ENCODE data around the gene ZNF385C.

The ZNF385C gene

GRCh38 chr17:42106009-42106408 lies 7.7 kb upstream of the ZNF385C start:
- no peak for FAIRE-seq

DNA sequence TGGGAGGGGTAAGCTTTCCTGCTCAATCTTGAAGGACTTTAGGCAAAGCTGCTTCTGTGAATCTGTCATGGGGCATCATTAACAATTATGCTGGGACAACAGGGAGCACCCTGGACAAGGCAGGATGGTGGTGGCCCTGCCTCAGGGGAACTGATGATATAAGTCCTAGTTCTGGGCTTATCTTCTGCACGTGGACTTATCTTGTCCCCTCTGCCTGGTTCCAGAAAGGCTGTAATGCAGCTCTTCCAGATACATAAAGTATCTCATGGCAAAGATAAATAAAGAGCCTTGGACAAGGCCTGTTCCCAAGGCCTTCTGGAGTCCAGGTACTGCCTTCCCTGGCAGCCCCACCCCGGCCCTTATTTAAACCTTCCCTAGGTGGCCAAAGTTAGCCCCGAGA lies 6.0 kb upstream of the ZNF385C start:
- no peak for FAIRE-seq

DNA sequence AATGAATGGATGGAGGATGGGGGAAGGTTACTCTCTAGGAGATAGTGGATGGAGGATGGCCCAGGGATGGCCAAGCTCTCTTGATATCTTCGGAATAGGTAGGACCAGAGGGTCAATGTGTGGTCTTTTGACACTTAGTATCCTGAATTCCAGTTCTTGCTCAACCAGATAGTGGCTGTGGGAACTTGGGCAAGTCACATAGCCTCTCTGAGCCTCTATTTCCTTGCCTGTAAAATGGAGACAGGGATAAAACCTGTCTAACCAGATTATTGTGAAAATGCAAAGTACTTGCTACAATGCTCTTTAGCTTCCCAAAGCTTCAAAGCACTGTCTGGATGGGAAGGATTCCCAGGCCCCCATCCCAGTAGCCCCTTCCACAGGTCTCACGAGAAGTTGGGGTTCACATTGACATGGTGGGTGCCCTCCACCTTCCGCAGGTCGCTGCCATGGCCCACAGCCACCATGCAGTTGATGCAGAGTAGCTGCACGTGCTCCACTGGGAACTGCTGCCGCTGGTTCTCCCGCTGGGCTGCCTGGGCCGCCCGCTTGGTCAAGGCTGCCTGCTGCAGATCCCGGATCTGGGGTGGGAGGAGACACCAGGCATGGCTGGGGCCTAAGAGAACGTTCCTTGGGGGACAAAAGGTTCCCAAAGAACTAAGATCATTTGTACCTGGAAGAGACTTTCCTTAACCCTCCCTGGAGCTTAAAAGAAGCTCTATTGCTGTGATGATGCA lies 5.1 kb upstream of the ZNF385C start:
- no peak for FAIRE-seq

DNA sequence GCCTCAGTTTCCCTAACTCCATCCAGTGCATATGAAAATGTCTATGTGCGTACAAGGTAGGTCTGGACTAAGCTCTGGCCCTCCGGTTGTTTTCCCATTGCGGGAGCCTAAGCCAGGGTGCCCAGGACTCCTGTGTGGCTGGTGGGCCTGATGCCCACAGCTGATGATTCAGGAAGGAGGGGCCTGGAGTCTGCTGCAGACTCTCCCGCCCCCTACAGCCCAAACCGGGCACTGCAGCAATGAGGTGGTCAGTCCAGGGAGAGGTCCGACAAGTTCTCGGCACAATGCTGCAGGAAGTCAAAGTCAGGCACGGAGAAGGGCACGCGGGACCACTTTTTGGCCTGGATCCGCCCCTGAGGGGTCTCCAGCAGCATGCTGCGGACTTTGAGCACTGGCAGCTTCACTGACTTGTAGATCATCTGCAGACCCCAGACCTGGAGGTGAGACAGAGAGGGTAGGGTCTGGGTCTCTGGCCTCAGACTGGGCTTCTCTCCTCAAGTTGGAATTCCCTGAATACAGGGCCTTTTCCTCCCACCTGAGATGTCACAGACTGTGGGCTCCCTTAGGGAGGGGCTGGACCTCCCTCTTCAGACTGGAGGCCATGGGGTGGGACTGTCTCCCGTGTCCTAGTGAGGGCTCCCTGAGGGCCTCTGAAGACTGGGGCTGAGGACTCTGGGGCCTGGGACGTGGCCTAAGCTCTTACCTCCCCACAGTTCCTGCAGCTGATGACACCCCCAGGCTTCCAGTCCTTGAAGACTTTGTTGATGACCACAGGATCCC lies 3.4 kb upstream of the ZNF385C start:
- FAIRE-seq, result no peak

- no peak for FAIRE-seq
Measured at GRCh38 chr17:42098730-42099399, 592 bp upstream of the ZNF385C start.

- no peak for FAIRE-seq
Measured at GRCh38 chr17:42096360-42097111, 1.7 kb downstream of the ZNF385C start.

DNA sequence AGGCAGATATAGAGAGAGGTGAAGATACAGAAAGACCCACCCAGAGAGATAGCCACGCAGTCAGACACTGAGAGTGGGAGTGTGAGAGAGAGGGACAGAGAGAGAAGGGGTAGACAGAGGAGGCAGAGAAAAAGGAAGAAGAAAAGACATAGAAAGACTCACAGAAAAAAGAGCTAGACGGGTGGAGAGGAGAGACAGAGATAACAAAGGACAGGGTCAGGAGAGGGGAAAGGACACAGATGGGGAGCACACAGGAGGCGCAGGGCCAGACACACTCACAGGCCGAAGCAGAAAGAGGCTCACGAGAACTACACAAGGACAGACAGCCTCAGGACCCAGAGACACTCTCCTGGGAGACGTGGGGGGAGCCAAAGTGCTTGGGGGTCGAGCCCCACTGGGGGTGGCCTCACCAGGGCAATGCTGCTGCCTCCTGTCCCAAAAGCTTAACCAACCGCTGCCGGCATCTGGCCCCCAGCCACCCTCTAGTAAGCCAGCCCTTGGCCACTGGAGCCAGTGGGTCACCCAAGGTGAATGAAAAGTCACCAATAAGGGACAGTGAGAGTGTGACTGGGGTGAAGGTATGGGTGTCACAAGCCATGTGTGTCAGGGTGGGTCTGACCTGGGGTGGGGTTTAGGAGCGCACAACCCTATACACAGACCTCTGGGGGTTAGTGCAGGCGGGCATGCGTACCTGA lies 3.8 kb downstream of the ZNF385C start:
- FAIRE-seq, result no peak

DNA sequence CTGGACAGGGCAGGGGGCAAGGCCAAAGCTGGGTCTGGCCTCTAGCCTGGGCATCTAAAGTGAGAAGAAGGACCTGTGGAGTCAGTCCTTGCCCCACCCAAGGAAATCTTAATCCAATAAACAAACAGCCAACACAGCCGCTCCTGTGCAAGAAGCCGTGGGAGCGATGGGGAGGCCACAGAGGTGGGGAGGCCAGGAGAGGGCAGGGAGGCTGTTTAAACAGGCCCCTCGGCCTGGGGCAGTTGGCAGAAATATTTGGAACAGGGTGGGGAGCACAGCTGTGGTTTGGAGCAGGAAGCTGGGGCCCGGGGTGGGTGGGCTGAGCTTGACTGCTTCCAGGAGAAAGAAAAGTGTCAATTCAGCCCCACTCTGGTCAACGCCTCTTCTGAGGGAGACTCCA lies 5.3 kb downstream of the ZNF385C start:
- no peak for FAIRE-seq

GRCh38 chr17:42090964-42091790 lies 7.1 kb downstream of the ZNF385C start:
- FAIRE-seq, result no peak

DNA sequence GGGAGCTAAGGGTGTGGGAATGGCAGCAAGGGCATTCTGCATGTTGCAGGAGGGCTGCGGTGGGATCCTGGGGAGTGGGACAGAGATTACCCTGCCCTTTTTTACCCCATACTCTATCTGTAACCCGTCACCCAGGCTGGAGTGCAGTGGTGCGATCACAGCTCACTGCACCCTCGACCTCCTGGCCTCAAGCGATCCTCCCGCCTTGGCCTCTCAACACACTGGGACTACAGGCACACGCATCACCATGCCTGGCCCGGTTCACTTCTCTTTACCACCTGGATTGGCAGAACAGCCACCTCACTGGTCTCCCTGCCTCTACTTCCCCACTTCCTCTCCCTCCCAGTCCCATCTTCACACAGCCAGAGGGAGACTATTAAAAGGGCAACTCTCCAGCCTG lies 9.5 kb downstream of the ZNF385C start:
- FAIRE-seq, result no peak

- FAIRE-seq, result no peak
Measured at GRCh38 chr17:42087736-42088705, 10.3 kb downstream of the ZNF385C start.

DNA sequence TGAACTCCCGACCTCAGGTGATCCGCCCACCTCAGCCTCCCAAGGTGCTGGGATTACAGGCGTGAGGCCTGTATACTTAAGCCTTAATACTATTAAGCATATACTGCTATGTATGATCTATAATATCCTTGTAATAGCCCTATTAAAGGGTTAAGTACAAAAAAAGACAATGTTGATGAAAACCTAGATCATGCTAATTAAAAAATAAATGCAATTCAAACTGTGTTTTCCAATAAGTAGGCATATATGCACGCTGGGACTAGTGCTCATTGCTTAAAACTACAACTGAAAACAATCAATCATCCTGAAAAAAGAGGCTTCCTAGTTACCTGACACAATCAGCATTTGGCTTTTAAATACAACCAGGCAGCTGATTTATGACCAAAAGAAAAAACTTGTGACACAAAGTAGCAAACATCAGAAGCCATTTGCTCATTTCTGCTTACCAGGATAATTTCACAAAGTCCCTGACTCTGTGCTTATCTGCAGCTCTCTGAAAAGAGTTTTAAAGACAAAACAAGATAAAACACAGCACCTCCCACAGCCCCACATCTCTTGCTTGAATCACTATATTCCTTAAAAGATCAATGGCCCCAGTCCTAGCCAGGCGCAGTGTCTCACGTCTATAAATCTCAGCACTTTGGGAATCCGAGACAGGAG lies 11.1 kb downstream of the ZNF385C start:
- no peak for FAIRE-seq

GRCh38 chr17:42081516-42082129 lies 16.6 kb downstream of the ZNF385C start:
- FAIRE-seq, result no peak

GRCh38 chr17:42079541-42079940 lies 18.7 kb downstream of the ZNF385C start:
- FAIRE-seq, result no peak

DNA sequence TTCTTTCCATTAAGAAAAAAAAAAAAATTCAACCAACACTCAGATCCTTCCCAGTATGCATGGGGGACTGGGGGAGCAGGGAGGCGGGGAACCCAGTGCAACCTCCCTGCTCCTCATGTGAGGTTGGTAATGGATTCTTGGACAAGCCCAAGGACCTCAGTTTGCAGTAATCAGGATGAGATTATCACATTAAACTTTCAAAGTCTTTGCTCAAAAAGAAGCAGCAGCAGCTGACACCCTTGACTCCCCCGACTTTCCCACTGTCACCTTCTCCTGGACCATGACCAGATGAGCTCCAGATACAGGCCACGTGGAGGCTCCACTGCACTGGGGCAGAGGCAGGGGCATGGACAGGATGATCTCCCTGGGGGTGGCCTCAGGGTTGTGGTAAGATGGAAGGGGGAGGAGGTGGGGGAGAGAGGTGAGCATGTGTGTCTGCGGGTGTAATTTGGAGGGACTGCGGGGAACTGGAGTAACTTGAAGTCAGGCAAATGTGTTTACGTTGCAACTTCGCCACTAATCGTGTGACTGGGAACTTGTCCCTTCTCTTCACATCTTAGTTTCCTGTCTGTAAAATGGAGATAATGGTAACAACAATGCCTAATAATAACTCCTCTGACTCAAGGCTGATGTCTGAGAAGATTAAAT lies 19.8 kb downstream of the ZNF385C start:
- no peak for FAIRE-seq

DNA sequence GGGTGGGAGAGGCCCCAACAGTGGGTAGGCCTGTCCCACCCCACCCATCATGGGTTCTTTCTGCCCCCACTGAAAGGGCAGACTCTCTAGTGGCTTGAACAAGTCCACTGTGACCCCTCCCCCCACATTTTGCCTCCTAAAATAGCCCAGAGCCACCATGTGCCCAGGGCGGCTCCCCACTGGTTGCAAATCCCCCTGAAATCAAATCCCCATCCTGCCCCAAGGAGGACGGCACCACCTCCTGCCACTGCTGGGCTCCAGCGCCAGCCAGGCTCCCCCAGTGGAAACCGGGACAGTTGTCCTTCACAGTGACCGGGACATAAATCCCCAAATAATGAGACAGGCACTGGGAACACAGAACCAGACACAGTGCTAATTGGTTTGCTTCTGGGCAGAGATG lies 20.5 kb downstream of the ZNF385C start:
- no peak for FAIRE-seq

GRCh38 chr17:42076797-42077559 lies 21.3 kb downstream of the ZNF385C start:
- FAIRE-seq, result no peak

- no peak for FAIRE-seq
Measured at GRCh38 chr17:42075789-42076188, 22.5 kb downstream of the ZNF385C start.
